T-helper 22 cell (primary cell): ENCODE measurements around the gene MYO9A.

ENCODE experiments used
- DNase-seq: peaks from one replicate; pipeline ENCODE4 v3.0.0-alpha.2; 2020; ENCODE audit warnings: low read depth

MYO9A gene

DNA sequence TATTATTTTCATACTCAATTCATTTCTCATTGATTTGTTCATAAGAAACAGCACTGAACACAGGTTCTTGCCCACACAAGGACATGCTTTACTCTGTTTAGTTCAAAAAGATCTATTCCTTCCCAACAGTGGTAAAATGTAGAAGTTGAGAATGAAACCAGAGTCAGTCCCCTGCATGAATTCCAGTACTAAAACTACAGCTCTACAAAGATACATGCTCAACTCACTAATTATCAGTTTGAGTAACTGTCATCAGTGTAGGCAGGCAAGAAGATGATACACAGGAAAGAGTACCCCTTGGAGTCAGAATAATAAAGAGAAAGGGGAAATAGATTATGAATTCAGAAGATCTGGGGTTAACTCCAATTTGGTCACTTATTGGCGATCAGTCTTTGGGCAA lies 264.4 kb downstream of the MYO9A start:
- no peak for DNase-seq

DNA sequence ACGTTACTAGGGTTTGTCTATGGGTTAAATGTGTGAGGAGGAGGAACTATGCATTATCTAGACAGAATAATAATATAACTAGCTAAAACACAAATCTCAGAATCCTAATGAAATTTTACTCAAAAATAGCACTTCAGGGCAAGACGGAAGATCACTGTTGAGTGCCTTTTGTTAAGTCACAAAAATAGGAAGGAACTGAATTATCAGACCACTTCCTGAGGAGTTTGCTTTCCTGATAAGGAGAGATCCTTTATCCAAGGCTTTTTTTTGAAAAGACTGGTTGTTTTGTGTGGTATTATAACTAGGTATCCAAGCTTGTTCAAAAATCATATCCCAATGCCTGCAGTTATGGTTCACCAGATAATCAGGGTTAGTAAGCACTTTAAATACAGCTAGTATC lies 273.0 kb downstream of the MYO9A start:
- no peak for DNase-seq

DNA sequence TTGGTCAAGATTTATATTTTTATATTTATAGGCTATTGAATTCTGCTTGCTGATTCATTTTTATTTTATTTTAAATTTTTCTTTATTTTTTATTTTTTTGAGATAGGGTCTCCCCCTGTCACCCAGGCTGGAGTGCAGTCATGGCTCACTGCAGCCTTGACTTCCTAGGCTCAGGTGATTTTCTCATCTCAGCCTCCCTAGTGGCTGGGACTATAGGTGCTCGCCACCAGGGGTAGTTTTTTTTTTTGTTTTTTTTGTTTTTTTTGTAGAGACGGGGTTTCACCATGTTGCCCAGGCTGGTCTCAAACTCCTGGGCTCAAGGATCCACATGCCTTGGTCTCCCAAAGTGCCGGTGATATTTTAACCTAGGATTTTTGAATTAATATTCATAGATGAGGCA lies 276.4 kb downstream of the MYO9A start:
- no peak for DNase-seq

DNA sequence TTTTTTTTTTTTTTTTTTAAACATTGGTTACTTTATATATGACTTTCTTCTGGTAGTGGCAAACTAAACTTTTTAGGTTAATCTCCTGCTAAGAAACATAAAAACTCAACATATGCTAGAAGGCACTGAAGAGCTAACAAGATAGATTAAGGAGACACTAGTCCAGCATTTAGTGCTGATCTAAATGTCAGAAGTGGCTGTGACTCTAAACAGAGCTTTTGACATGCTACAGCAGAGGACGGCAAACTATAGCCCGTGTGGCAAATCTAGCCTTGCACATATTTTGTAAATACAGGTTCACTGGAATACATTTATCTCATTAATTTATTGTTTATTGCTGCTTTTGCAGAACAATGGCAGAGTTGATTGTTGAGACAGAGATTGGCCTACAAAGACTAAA lies 287.0 kb downstream of the MYO9A start:
- no peak for DNase-seq

DNA sequence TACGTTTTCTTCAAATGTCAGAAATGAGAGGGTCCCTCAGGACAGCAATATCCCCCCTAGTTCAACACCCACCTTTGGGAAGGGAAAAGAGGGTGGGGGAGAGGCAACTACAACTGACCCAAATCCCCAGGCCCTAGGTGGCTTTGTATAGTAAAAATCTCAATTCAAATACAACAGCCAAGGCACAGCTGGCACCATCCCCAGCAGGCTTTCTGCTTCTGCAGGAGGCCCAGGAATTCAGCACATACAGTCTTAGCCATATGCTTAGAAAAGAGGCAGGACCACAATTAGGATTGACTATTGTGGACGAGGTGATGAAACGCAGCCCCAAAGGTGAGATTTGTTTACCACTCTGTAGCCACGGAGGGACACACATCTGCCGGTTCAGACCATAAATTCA lies 291.8 kb downstream of the MYO9A start:
- DNase-seq: no peak

DNA sequence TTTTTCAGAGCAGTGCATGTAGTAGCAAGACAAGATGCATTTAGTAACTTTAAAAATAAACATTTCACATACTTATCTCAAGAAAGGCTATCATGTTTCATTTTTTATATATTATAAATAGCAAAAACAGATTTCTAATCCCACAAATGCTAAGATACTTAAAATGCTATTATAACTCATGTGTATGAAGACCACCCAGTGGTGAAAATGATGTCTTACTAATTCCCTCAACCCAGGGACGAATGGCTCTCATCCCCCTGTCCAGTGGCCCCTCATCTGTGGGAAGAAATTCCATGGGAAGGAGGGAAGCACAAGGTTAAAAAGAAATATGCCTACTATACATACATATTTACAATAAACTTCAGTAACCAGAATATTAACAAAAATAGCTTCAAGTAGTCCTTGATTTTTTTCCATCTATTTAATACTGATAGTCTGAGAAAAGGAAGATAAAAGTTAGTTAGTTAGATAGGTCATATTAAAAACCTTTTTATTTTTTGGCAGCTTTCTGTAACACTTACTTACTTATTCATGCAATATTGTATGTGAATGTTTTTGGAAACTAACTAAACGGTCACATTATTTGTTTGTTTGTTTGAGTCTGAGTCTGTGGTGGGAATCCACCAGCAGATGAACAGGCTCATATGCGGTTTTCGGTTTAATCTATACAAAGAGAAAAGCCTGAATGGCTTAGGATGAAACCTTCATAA lies 292.8 kb downstream of the MYO9A start:
- DNase-seq: no peak

DNA sequence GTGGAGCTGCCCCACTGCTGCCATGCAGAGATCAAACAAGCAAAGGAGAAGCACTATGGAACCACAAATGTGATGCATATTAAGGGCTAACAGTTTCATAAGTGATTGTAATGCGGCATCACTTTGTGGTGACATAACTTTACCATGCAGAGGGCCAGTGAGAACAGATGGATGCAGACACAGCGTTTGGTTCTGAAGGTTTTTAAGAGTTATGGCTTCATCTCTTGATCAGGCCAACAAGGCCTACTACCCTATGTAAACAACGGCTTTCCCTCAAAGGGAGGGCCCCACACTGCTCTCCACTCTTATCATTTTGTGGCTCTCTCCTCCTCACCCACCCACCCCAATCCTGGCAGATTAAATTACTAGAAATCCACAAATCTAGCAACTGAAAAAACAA lies 294.1 kb downstream of the MYO9A start:
- no peak for DNase-seq

DNA sequence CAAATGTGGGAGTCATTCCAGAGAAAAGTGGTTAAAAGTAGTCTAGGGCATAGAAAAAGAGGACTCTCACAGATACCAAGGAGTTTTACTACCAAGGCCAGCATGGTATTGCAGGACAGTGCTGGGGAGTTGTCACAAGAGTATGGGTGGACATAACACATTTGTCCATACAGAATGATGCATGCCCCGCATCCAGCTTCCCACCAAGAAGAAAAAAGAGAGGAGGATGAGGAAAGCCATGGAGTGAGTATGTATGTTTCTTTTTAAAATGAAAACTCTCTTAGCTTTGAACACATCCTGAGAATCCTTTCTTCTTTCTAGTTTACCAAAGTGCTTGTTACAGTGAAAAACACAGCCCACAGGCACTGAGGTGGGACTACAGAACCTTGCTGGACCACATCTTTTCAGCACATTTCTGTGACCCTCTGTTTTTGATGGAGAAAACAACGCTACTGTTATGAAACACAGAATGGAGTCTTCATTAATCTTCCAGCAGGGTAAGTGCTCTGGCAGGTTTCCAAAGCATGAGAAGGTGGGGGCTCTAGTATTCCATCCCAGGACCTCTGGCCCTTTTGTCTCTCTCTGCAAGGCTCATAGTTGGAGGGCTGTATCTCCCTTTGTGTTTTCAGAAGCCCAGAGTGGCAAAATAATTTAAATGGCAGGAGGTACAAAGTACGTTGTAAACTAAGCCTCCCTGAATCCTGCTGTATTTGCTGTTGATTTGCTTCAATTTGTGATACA lies 294.9 kb downstream of the MYO9A start:
- no peak for DNase-seq

DNA sequence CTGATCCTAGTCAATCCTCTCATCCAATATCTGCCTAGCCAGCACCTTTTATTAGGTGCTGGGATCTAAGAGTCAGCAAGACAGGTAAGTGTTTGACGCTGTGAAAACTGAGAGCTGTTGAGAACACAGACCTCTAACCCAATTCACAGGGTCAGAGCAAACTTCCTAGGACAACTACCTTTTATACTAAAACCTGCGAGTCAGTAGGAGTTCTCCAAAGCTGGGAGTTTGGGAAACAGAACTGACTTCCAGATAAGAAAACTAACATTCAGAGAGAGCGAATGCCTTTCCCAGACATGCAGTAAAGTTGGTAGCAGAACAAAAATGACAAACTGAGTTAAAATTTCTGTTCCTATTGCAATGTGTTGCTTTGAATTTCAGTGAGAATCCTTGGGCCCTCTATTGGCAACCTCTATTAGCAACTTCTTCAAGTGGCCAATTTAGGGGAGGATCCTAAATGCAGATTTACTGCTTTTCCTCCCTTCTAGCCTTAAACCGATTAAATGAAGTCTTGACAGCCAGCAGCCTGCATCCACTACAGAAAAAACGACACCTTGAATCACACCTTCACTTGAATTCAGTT lies 296.3 kb downstream of the MYO9A start:
- DNase-seq: no peak

DNA sequence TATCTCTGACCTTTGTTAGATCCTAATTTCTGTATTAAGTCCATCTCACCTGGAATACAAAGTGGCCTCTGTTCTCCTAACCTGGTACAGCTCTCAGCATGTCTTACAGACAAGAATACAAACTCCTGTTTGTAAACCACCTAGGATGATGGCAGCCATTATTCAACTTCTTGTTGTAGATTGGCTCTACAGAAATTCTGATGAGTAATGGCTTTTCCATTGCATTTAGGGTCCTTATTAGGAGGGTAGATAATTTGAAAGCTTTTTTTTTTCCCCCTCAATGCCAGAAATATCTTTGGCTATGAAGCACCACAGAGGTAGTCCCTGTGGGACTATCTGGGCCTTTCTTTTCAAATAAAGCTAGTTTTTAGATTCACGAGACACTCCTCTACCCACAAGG lies 297.8 kb downstream of the MYO9A start:
- no peak for DNase-seq

DNA sequence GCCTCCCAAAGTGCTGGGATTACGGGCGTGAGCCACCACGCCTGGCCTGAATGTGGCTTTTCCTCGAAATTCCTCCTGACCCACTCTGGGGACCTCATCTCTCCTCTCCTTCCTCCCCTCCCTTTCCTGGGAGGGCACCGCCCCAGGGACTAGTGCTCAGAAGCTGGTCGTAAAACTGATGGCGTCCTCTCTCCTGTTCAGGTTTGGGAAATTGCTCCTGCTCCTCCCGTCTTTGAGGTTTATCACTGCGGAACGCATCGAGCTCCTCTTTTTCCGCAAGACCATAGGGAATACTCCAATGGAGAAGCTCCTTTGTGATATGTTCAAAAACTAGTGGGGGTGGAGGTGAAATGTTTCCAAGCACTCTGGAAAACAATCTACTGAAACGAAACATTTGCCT lies 300.6 kb downstream of the MYO9A start:
- no peak for DNase-seq

DNA sequence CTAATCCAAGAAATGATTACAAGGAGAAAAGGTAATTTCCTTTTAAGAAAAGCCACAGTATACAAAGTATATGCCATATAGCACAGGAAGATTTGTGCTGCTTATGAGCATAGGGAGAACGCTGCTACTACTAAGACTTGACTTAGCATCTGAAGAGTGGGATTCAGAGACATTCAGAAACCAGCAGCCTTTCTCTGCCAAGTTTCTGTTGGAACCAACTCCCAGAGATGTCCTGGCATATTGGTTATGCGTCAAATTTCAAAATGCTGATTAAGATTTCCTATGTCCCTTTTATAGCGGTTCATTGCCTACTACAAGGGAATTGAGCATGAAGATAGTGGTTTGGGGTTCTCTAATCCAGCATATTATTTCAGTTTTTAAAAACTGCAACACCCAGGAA lies 302.6 kb downstream of the MYO9A start:
- DNase-seq: no peak

DNA sequence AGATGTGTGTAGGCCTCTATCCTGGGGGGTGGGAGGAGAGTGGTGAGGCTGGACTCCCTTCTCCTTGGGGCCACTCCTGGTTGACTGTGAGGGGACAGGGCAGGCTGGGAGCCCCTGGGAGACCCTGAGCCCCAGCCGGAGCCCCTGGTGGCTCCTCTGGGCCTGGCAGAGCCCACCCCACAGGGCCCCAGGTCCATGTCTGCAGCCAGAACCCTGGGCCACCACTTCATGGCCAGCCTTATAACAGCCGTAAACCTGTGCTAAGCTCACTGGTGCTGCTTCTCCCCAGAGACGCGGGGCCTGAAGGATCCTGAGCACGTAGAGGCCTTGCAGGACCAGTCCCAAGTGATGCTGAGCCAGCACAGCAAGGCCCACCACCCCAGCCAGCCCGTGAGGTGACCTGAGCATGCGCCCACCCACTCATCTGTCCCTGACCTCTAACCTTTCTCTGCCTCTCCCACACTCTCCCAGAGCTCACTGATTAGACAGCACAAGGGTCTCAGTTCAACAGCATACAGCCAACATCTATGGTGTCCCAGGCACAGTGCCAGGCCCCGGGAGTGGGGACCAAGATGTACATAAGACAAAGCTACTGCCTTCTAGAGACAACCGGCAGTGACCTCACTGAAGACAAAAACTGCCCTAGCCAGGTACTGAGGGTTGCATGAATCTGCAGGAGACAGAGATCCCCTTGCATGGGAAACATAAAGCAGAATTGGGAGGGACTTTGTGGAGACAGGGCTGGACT lies 304.1 kb downstream of the MYO9A start:
- no peak for DNase-seq

DNA sequence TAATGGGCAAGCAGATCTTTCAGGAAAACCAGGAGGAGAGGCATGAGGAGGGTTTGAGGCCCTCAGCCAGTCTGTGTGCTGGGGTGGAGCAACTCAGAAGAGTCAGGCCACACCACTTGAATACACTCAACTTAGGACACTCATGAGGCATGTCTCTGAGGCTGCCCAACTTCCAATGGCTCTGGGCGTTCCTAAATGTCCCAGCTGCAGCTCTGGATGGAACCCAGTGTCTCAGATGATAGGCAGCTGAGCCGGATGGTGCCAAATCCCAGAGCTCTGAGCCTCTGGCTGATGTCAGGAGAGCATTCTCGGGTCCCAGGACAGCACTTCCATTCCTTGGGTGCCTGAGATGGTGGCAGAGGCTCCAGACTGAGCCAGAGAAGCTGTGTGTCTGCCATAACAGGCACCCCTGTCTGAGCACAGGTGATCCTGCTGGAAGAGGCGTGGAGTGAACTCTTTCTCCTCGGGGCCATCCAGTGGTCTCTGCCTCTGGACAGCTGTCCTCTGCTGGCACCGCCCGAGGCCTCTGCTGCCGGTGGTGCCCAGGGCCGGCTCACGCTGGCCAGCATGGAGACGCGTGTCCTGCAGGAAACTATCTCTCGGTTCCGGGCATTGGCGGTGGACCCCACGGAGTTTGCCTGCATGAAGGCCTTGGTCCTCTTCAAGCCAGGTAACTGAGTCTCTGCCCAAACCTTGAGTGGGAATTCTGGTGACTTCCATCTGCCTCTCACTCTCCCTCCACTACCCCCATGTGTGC lies 304.8 kb downstream of the MYO9A start:
- no peak for DNase-seq

DNA sequence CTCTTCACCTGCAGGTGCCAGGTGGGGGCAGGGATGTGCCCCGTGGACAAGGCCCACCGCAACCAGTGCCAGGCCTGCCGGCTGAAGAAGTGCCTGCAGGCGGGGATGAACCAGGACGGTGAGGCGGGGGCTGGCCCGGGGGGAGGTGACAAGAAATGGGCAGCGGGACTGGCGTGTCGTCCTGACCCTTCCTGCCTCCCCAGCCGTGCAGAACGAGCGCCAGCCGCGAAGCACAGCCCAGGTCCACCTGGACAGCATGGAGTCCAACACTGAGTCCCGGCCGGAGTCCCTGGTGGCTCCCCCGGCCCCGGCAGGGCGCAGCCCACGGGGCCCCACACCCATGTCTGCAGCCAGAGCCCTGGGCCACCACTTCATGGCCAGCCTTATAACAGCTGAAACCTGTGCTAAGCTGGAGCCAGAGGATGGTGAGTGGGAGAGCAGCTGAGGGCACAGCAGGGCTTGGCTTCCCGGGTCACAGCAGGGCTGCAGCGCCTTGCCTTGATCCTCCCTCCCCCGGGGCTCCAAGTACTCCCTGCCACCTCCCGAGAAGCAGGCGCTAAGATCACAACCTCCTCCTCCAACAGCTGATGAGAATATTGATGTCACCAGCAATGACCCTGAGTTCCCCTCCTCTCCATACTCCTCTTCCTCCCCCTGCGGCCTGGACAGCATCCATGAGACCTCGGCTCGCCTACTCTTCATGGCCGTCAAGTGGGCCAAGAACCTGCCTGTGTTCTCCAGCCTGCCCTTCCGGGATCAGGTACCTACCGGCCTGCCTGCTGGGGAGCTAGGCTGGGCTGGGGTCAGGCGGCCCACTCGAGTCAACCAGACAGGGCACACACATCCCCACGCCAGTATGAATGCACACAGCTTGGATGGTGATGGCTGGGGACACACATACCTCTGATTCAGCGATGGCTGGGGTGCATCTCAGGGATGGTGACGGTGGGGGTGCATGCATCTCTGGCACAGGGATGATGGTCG lies 305.9 kb downstream of the MYO9A start:
- DNase-seq: no peak

DNA sequence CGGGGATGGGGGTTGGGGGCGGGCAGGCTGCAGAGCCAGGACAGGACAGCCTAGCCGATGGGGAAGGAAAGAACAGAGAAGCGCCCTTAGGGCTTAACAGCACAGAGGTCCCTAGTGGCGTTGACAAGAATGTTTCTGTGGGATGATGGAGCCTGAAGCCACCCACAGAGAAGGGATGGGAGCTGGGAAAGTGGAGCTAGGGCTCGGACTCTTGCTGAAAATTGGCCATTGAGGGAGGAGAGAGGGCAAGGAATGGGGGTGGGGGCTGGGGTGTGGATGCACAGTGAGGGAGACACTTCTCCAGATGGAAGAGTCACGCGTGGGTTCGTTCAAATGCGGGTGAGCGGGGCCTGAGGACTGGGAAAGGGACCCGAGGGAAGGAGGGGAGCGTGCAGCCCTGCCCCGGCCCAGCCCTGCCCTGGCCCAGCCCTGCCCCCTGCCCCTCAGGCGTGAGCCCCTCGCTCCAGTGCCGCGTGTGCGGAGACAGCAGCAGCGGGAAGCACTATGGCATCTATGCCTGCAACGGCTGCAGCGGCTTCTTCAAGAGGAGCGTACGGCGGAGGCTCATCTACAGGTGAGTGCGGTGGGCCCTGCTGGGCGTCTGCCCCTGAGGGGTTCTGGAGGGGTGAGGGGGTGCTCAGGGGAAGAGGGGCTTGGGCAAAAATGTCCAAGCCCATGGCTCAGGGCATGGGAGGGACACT lies 306.8 kb downstream of the MYO9A start:
- no peak for DNase-seq

DNA sequence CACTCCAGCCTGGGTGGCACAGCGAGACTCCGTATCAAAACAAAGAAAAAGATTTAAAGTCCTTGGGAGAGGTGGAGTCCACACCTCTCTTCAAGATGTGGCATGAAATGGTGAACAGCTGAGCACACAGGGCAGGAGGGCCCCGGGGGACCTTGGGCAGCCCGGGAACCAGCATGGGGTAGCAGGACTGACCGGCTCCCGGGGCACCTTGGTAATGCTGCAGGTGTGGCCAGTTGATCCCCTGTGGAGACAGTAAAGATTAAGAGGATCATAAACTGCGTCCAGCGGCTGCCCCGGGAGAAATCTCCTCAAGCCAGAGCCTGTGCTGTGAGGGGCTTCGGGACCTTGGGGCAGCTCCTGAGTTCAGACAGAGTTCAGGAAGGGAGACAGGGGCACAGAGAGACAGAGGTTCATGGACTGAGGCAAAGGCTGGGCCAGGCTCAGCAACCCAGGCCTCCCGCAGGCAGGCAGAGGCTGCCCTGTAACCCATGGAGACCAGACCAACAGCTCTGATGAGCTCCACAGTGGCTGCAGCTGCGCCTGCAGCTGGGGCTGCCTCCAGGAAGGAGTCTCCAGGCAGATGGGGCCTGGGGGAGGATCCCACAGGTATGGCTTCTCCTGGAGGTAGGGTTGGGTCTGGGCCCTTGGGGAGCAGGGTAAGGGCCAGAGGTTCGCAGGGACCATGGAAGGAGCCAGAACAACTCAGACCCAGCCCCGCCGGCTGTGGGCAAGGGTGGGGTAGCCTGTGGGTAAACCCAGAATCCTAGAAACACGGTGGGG lies 307.5 kb downstream of the MYO9A start, which contains the start of gene NR2E3:
NR2E3 (plus strand) TSS at position 299 of the 780 bp plus-strand sequence; CDS start at position 489, 190 bp downstream.
- no peak for DNase-seq

DNA sequence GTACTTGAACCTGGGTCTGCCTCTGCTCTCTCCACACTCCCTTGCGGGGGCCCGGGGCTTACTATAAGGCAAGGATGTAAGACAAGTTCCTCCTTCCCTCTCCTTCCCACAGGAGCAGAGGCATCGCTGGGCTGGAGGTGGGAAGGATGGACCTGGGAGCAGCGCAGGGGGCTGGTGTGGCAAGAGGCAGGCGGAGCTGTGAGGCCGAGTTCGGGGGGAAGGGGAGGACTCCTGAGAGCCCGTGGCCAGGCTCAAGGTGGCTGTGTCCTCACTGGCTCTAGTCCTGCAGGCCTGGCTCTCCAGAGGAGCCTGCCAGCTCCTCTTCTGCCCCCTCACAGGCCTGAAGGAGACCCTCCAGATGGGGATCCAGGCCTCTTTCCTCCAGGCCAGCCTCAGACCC lies 308.6 kb downstream of the MYO9A start:
- DNase-seq: no peak

DNA sequence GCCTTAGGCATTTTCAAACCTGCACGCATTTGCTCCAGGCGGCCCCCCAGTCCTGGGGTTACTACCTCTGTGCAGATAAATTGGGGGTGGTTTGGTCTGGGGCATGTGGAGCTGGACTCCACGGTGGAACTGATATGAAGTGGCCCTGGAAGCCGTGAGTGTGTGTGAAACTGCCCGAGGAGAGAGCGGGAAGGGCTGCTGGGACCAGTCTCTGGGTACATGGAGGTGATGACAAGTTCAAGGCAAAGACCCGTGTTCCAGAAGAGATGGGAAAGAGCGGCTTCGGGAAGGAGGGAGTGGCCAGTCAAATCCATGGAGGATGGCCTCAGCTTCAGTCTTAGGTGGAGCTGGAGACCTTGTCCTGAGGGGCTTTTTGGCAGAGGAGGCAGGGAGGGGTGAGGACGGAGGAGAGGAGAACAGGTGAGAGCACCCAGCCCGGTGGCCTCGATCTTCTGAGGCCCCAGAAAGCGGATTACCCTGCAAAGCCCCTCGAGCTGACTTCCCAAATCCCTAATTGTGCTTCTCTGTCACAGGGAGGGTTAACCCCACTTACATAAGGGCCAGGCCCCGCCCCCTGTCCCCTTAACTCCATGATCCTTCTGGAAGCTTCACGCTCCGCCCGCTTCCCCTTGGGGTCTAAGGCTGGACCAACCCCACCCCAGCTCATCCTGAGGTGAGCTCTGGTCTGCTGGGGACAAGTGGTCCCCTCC lies 309.5 kb downstream of the MYO9A start:
- DNase-seq: no peak
